ENCODE data around the gene MLH1. TPM values are rescaled to one million over a fixed set of nuclear protein-coding genes. Genes with fewer than 3 reads are reported as not detected.

MLH1 gene
- total RNA-seq, 3 donors from 2014 or later (not counting 1 experiment from before 2014, with no cell fraction given): 26.9 to 42.6 (median 27.3) TPM

DNA sequence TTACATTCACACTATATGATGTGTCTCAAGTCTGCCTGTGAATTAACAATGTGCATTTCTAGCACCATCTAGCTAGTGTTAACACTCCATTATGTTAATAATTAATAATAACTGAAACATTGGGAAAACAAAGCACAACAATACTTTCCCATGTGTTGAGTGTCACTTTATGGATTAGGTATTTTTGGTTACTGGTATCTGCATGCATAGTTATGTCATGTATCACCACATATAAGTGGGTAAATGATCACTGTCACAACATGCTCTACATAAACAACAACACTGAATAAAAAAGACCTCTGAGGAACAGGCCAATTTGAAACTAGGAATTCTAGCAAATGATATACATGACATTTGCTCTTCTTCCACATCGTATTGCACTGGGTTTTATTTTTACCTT lies 74.7 kb downstream of the MLH1 start:
- peaks cover 4% of the 10 kb centered on the region for H3K36me3 Mint-ChIP-seq
- ATAC-seq (no peak), DNase-seq (no peak)
- intact Hi-C loops (cut with micrococcal nuclease): no loop called here
- H3K27me3 Mint-ChIP-seq (ENCODE audit: low read depth in 2 of 2): no peaks in the 10 kb centered on the region
- peaks cover 0 to 17% of the 10 kb centered on the region in 2 donors for H3K4me1 Mint-ChIP-seq
- H3K27me3 ChIP-seq (ENCODE audit: control insufficient read depth, insufficient read depth, low read length): no peaks in the 10 kb centered on the region
- H3K4me3 ChIP-seq (ENCODE audit: low read length): no peak overlapping the region
- 100% methylated on average over 1 of the region's 1 CpG for WGBS (ENCODE audit: insufficient coverage)
- TF ChIP-seq, protein P1, sequence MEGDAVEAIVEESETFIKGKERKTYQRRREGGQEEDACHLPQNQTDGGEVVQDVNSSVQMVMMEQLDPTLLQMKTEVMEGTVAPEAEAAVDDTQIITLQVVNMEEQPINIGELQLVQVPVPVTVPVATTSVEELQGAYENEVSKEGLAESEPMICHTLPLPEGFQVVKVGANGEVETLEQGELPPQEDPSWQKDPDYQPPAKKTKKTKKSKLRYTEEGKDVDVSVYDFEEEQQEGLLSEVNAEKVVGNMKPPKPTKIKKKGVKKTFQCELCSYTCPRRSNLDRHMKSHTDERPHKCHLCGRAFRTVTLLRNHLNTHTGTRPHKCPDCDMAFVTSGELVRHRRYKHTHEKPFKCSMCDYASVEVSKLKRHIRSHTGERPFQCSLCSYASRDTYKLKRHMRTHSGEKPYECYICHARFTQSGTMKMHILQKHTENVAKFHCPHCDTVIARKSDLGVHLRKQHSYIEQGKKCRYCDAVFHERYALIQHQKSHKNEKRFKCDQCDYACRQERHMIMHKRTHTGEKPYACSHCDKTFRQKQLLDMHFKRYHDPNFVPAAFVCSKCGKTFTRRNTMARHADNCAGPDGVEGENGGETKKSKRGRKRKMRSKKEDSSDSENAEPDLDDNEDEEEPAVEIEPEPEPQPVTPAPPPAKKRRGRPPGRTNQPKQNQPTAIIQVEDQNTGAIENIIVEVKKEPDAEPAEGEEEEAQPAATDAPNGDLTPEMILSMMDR (IDR thresholded peaks at IDR 0.05): no peak
- no peak overlapping the region for H3K27ac Mint-ChIP-seq
- no peaks in the 10 kb centered on the region for H3K9me3 ChIP-seq (ENCODE audit: control insufficient read depth, insufficient read depth, low read length)
- H3K9me3 Mint-ChIP-seq: no peaks in the 10 kb centered on the region
- H3K36me3 ChIP-seq (ENCODE audit: control insufficient read depth, insufficient read depth, low read length): peaks cover 10% of the 10 kb centered on the region
- H3K4me1 ChIP-seq (ENCODE audit: control insufficient read depth, insufficient read depth, low read length): no peaks in the 10 kb centered on the region
- no peak overlapping the region for H3K27ac ChIP-seq (ENCODE audit: low read length)
- no peak overlapping the region for H3K4me3 Mint-ChIP-seq

DNA sequence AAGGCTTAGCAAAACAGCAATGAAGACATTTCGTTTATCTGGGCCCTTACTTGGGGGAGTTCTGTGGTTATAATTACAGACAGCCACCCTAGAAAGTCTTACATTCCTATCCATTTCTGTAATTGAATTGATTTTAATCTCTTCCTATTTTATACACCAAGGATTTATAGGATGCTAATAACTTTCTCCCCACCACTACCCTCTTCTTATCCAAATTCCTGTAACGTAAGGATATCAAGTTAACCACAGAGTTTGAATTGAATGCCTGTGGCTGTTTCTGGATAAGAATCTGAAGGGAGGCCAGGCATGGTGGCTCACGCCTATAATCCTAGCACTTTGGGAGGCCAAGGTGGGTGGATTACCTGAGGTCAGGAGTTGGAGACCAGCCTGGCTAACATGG lies 78.6 kb downstream of the MLH1 start:
- intact Hi-C loops (cut with micrococcal nuclease): no loop called here

DNA sequence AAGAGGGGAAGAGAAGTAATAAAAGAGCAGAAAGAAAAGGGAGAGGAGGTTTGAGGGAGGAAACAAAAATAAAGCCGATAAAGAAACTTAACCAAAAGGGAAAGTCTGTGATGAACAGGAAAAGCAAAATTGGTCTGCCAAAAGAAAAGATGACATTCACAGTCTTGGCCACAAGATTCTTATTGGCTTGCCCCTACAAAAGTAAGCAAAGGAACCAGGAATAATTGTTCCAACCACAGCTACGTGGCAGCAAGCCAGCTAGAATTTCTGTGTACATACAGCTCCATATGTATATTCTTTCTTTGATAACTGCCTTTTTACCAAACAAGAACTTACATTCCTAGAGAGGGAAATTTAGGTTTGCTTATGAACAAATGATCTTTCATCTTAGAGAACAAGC lies 79.6 kb downstream of the MLH1 start:
- H3K27ac Mint-ChIP-seq: no peak overlapping the region
- no peaks in the 10 kb centered on the region for H3K27me3 Mint-ChIP-seq (ENCODE audit: low read depth in 2 of 2)
- 22% methylated on average over 2 of the region's 2 CpGs for WGBS (ENCODE audit: insufficient coverage)
- Histone ChIP-seq H3K27me3 (ENCODE audit: control insufficient read depth, insufficient read depth, low read length) (no peaks in the 10 kb centered on the region), H3K36me3 (ENCODE audit: control insufficient read depth, insufficient read depth, low read length) (peaks cover 11% of the 10 kb centered on the region), H3K4me3 (ENCODE audit: low read length) (no peak overlapping the region), H3K27ac (ENCODE audit: low read length) (no peak overlapping the region), H3K4me1 (ENCODE audit: control insufficient read depth, insufficient read depth, low read length) (no peaks in the 10 kb centered on the region), H3K9me3 (ENCODE audit: control insufficient read depth, insufficient read depth, low read length) (no peaks in the 10 kb centered on the region)
- no peaks in the 10 kb centered on the region for H3K9me3 Mint-ChIP-seq
- H3K4me3 Mint-ChIP-seq: no peak overlapping the region
- ATAC-seq: no peak
- TF ChIP-seq, protein P1 (IDR thresholded peaks at IDR 0.05): no peak
- no peak for DNase-seq
- intact Hi-C loops (cut with micrococcal nuclease): no loop called here
- H3K4me1 Mint-ChIP-seq: peaks cover 0 to 8% of the 10 kb centered on the region in 2 donors
- H3K36me3 Mint-ChIP-seq: peaks cover 17% of the 10 kb centered on the region

More for the DNA sequence above, 78.6 kb downstream of the MLH1 start:
- ATAC-seq (no peak), DNase-seq (no peak)
- H3K4me1 ChIP-seq (ENCODE audit: control insufficient read depth, insufficient read depth, low read length): no peaks in the 10 kb centered on the region
- no peaks in the 10 kb centered on the region for H3K27me3 ChIP-seq (ENCODE audit: control insufficient read depth, insufficient read depth, low read length)
- H3K27ac ChIP-seq (ENCODE audit: low read length): no peak overlapping the region
- H3K9me3 ChIP-seq (ENCODE audit: control insufficient read depth, insufficient read depth, low read length): no peaks in the 10 kb centered on the region
- H3K4me1 Mint-ChIP-seq: peaks cover 0 to 8% of the 10 kb centered on the region in 2 donors
- TF ChIP-seq, protein P1 (IDR thresholded peaks at IDR 0.05): no peak
- H3K27ac Mint-ChIP-seq: no peak overlapping the region
- H3K9me3 Mint-ChIP-seq: no peaks in the 10 kb centered on the region
- no peak overlapping the region for H3K4me3 Mint-ChIP-seq
- 82% methylated on average over 1 of the region's 3 CpGs for WGBS (ENCODE audit: insufficient coverage)
- H3K36me3 Mint-ChIP-seq: peaks cover 17% of the 10 kb centered on the region
- H3K4me3 ChIP-seq (ENCODE audit: low read length): no peak overlapping the region
- peaks cover 11% of the 10 kb centered on the region for H3K36me3 ChIP-seq (ENCODE audit: control insufficient read depth, insufficient read depth, low read length)
- H3K27me3 Mint-ChIP-seq (ENCODE audit: low read depth in 2 of 2): no peaks in the 10 kb centered on the region

DNA sequence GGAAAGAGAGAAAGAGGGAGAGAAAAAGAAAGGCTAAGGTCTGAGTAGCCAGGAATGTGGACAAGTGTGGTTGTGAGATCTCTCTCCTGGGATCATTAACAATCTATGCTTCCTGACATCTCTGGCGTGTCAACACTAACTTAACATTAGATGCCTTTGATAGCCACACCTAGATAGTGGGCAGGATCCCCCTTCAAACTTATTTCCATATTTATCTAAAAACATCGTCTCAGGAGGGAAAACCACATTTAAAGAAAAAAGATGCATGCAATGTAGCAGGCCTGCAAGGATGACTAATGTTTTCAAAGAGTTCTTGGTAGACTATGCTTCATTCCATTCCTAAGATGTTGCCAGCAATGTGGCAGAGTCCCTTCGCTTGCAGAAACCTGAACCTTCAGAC lies 80.9 kb downstream of the MLH1 start:
- TF ChIP-seq, protein P1 (IDR thresholded peaks at IDR 0.05): no peak
- no peaks in the 10 kb centered on the region for H3K27me3 Mint-ChIP-seq (ENCODE audit: low read depth in 2 of 2)

More for the DNA sequence above, 80.9 kb downstream of the MLH1 start:
- Histone ChIP-seq H3K4me1 (ENCODE audit: control insufficient read depth, insufficient read depth, low read length) (no peaks in the 10 kb centered on the region), H3K9me3 (ENCODE audit: control insufficient read depth, insufficient read depth, low read length) (no peaks in the 10 kb centered on the region), H3K4me3 (ENCODE audit: low read length) (no peak overlapping the region), H3K36me3 (ENCODE audit: control insufficient read depth, insufficient read depth, low read length) (peaks cover 9% of the 10 kb centered on the region), H3K27ac (ENCODE audit: low read length) (no peak overlapping the region), H3K27me3 (ENCODE audit: control insufficient read depth, insufficient read depth, low read length) (no peaks in the 10 kb centered on the region)
- no peaks in the 10 kb centered on the region for H3K9me3 Mint-ChIP-seq
- WGBS (ENCODE audit: insufficient coverage): 71% methylated on average over 2 of the region's 3 CpGs
- peaks cover 19% of the 10 kb centered on the region for H3K36me3 Mint-ChIP-seq
- no peak overlapping the region for H3K4me3 Mint-ChIP-seq
- DNase-seq: no peak
- intact Hi-C loops (cut with micrococcal nuclease): no loop called here
- peaks cover 0 to 8% of the 10 kb centered on the region in 2 donors for H3K4me1 Mint-ChIP-seq
- no peak overlapping the region for H3K27ac Mint-ChIP-seq
- no peak for ATAC-seq
